OCI-LY7 (cell line): ENCODE measurements around the gene CECR2.

Experiments
- CTCF ChIP-seq: fragments of 200-600 bp; sonication (generic); conservative IDR thresholded peaks from 2 replicates; pipeline ENCODE4 v1.5.1; 2014; ENCODE audit warnings: mild to moderate bottlenecking, antibody characterized with exemption, low read length, moderate library complexity, mixed read lengths
- EZH2phosphoT487 ChIP-seq: fragments of 200-600 bp; sonication (generic); IDR thresholded peaks from 2 replicates; pipeline ENCODE4 v1.6.1; 2018; ENCODE audit warnings: low read depth, borderline replicate concordance, mild to moderate bottlenecking, mixed run types, antibody characterized with exemption, low read length, moderate library complexity, mixed read lengths

- TF ChIP-seq CTCF (no peak), EZH2phosphoT487 (no peak)
Measured at GRCh38 chr22:17369439-17370025, at the start of gene CECR2.
